Astrocyte (in vitro differentiated cells and primary cell): ENCODE results near the gene KNL1. TPM values are rescaled to one million over a fixed set of nuclear protein-coding genes. Genes with fewer than 3 reads are reported as not detected.

Source experiments
- DNase-seq: peaks from one replicate; pipeline ENCODE4 v3.0.0-alpha.2; 2010; ENCODE audit warnings: low read depth
- FAIRE-seq: peaks from 2 replicates; lab custom pipeline; 2011; peaks lifted over from hg19 to GRCh38; lab: Jason Lieb, UNC
- H2AFZ ChIP-seq: 2 replicates; pipeline ENCODE4 v1.6.0; 2012; ENCODE audit warnings: low read depth, low read length, inconsistent platforms
- H3K27ac ChIP-seq: 2 replicates; pipeline ENCODE4 v1.5.1; 2011; ENCODE audit warnings: low read depth, low read length, inconsistent platforms
- H3K27me3 ChIP-seq: 2 replicates; pipeline ENCODE4 v1.6.0; 2011; ENCODE audit warnings: low read length, inconsistent platforms; ENCODE audit not compliant: insufficient read depth
- H3K36me3 ChIP-seq: 2 replicates; pipeline ENCODE4 v1.5.1; 2011; ENCODE audit warnings: low read length, inconsistent platforms; ENCODE audit not compliant: insufficient read depth
- H3K4me1 ChIP-seq: 2 replicates; pipeline ENCODE4 v1.5.1; 2011; ENCODE audit warnings: low read length, inconsistent platforms; ENCODE audit not compliant: insufficient read depth
- H3K4me2 ChIP-seq: 2 replicates; pipeline ENCODE4 v1.6.0; 2012; ENCODE audit warnings: low read length, inconsistent platforms
- H3K4me3 ChIP-seq: 2 replicates; pipeline ENCODE4 v1.5.1; 2011; ENCODE audit warnings: low read depth, mild to moderate bottlenecking, low read length, inconsistent platforms; ENCODE audit not compliant: insufficient read depth
- H3K79me2 ChIP-seq: 2 replicates; pipeline ENCODE4 v1.6.0; 2012; ENCODE audit warnings: mild to moderate bottlenecking, low read length, inconsistent platforms; ENCODE audit not compliant: insufficient read depth
- H3K9ac ChIP-seq: 2 replicates; pipeline ENCODE4 v1.6.0; 2012; ENCODE audit warnings: mild to moderate bottlenecking, low read length, inconsistent platforms
- H3K9me3 ChIP-seq: 2 replicates; pipeline ENCODE4 v1.5.1; 2012; ENCODE audit warnings: low read depth, mild to moderate bottlenecking, low read length, inconsistent platforms; ENCODE audit not compliant: insufficient read depth
- H4K20me1 ChIP-seq: 2 replicates; pipeline ENCODE4 v1.6.0; 2012; ENCODE audit warnings: low read length, inconsistent platforms; ENCODE audit not compliant: insufficient read depth
- H3K27ac Mint-ChIP-seq: one replicate; pipeline ENCODE4 v1.8.0; 2021; ENCODE audit warnings: mild to moderate bottlenecking, mixed read lengths; ENCODE audit not compliant: unreplicated experiment
- H3K27me3 Mint-ChIP-seq: one replicate; pipeline ENCODE4 v1.8.0; 2021; ENCODE audit warnings: low read depth, mixed read lengths; ENCODE audit not compliant: unreplicated experiment
- H3K36me3 Mint-ChIP-seq: one replicate; pipeline ENCODE4 v1.8.0; 2021; ENCODE audit warnings: low read depth, mixed read lengths; ENCODE audit not compliant: unreplicated experiment
- H3K4me1 Mint-ChIP-seq: one replicate; pipeline ENCODE4 v1.8.0; 2021; ENCODE audit warnings: low read depth, mixed read lengths; ENCODE audit not compliant: unreplicated experiment
- H3K4me3 Mint-ChIP-seq: one replicate; pipeline ENCODE4 v1.8.0; 2021; ENCODE audit warnings: mild to moderate bottlenecking, moderate library complexity, mixed read lengths; ENCODE audit not compliant: unreplicated experiment
- H3K9me3 Mint-ChIP-seq: one replicate; pipeline ENCODE4 v1.8.0; 2021; ENCODE audit warnings: mild to moderate bottlenecking, mixed read lengths; ENCODE audit not compliant: unreplicated experiment
- EZH2 ChIP-seq: IDR thresholded peaks from 2 replicates; pipeline ENCODE4 v1.6.1; 2012; ENCODE audit warnings: mild to moderate bottlenecking, low read length, inconsistent platforms; ENCODE audit not compliant: insufficient read depth
- total RNA-seq: library from RNA; stranded (reverse); gene quantifications from 2 replicates; pipeline ENCODE4 v1.2.1, GENCODE V29; 2021
- TF ChIP-seq, protein P1 (sequence below): IDR thresholded peaks from 2 replicates; pipeline ENCODE4 v1.5.1; 2011; ENCODE audit warnings: low read depth, mild to moderate bottlenecking, inconsistent platforms, low read length, moderate library complexity; ENCODE audit not compliant: insufficient read depth

Gene KNL1
- total RNA-seq, 1 donor from 2014 or later: 3.3 TPM

DNA sequence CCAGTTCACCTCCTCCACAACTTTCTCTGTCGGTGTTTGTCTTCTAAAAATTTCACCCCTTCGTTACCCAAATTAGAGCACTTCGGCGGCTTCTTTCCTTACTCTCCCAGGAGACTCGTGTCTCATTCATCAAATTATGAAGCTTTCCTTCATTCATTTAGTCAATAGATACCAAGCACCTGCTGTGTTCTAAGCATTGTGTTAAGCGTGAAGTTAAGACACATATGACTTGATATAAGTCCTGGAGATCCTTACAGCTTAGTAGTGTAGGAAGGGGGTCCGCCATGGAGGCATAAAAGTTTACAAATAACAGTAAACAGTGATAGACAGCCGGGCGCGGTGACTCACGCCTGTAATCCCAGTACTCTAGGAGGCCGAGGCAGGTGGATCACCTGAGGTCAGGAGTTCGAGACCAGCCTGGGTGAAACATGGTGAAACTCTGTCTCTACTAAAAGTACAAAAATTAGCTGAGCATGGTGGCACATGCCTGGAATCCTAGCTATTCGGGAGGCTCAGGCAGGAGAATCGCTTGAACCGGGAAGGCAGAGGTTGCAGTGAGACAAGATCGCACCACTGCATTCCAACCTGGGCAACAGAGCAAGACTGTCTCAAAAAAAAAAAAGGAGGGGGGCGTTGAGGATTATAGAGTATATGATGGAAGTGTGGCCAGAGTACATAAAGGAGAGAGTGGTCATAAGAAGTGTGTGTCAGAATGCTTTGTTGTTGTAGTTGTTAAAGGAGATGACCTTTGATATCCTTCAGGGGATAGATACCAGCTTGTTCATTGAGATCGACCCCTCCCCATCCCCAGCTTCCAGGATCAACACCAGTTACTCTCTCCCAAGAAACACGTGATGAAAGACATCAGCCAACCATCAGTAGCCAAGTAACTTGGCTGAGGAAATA is 28.5 kb upstream of the KNL1 start:
- peak overlapping the region; percentile 85 for H3K4me3 ChIP-seq
- H3K27me3 Mint-ChIP-seq: no peaks in the 10 kb centered on the region
- H3K36me3 Mint-ChIP-seq: peaks cover 5% of the 10 kb centered on the region
- no peak for FAIRE-seq
- peaks cover 6% of the 10 kb centered on the region for H3K4me1 Mint-ChIP-seq
- peak overlapping the region; percentile 77 for H3K27ac Mint-ChIP-seq
- H3K4me3 Mint-ChIP-seq: peak overlapping the region; percentile 98
- no peaks in the 10 kb centered on the region for H3K36me3 ChIP-seq
- peaks cover 33% of the 10 kb centered on the region for H3K79me2 ChIP-seq
- H3K27me3 ChIP-seq: peaks cover 3% of the 10 kb centered on the region
- TF ChIP-seq, protein P1, sequence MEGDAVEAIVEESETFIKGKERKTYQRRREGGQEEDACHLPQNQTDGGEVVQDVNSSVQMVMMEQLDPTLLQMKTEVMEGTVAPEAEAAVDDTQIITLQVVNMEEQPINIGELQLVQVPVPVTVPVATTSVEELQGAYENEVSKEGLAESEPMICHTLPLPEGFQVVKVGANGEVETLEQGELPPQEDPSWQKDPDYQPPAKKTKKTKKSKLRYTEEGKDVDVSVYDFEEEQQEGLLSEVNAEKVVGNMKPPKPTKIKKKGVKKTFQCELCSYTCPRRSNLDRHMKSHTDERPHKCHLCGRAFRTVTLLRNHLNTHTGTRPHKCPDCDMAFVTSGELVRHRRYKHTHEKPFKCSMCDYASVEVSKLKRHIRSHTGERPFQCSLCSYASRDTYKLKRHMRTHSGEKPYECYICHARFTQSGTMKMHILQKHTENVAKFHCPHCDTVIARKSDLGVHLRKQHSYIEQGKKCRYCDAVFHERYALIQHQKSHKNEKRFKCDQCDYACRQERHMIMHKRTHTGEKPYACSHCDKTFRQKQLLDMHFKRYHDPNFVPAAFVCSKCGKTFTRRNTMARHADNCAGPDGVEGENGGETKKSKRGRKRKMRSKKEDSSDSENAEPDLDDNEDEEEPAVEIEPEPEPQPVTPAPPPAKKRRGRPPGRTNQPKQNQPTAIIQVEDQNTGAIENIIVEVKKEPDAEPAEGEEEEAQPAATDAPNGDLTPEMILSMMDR: no peak
- TF ChIP-seq EZH2: no peak
- H3K27ac ChIP-seq: no peak overlapping the region
- no peaks in the 10 kb centered on the region for H3K9me3 ChIP-seq
- H3K4me1 ChIP-seq: peaks cover 13% of the 10 kb centered on the region
- H4K20me1 ChIP-seq: peaks cover 8% of the 10 kb centered on the region
- H3K9ac ChIP-seq: no peak overlapping the region
- DNase-seq: no peak
- H3K4me2 ChIP-seq: peak overlapping the region; percentile 89
- H3K9me3 Mint-ChIP-seq: peaks cover 3% of the 10 kb centered on the region
- H2AFZ ChIP-seq: peak overlapping the region; percentile 83

DNA sequence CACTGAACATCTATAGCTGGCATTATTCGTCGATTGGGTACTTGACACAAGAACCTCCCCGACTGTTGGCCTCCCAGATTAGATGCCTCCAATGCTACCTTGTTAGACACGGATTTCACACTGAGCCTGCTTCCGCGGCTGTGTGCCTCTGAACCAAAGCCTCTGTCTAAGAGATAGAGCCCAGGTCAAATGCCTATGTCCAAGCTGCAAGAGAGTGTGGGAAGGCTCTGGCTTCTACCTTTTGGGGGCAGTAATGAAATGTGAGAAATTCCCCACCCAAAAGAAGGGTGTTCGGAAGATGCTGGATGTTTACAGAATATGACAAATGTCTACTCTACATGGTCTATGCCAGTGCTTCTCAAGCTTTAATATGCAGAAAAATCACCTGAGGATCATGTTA is 26.9 kb upstream of the KNL1 start:
- Histone ChIP-seq H3K27me3 (peaks cover 3% of the 10 kb centered on the region), H3K4me1 (peaks cover 14% of the 10 kb centered on the region), H4K20me1 (peaks cover 15% of the 10 kb centered on the region), H3K27ac (no peak overlapping the region), H3K9me3 (no peaks in the 10 kb centered on the region), H3K36me3 (no peaks in the 10 kb centered on the region), H3K4me3 (no peak overlapping the region), H3K9ac (no peak overlapping the region), H3K4me2 (no peak overlapping the region), H2AFZ (no peak overlapping the region), H3K79me2 (peaks cover 45% of the 10 kb centered on the region)
- Mint-ChIP-seq H3K36me3 (no peaks in the 10 kb centered on the region), H3K4me1 (peaks cover 6% of the 10 kb centered on the region), H3K9me3 (peaks cover 3% of the 10 kb centered on the region), H3K27me3 (no peaks in the 10 kb centered on the region), H3K27ac (no peak overlapping the region), H3K4me3 (no peak overlapping the region)
- no peak for TF ChIP-seq EZH2
- TF ChIP-seq, protein P1: peak; percentile 31
- DNase-seq (no peak), FAIRE-seq (no peak)
